GM19397 (cell line): ENCODE results near the gene PRIMPOL.

Experiments
- ATAC-seq: cut with Tn5 transposase; IDR thresholded peaks from one replicate; pipeline ENCODE4 v1.9.1; 2021; ENCODE audit warnings: mild to moderate bottlenecking, moderate library complexity; ENCODE audit not compliant: unreplicated experiment

Gene PRIMPOL

GRCh38 chr4:184664445-184665210 lies 15.1 kb downstream of the PRIMPOL start:
- no peak for ATAC-seq

DNA sequence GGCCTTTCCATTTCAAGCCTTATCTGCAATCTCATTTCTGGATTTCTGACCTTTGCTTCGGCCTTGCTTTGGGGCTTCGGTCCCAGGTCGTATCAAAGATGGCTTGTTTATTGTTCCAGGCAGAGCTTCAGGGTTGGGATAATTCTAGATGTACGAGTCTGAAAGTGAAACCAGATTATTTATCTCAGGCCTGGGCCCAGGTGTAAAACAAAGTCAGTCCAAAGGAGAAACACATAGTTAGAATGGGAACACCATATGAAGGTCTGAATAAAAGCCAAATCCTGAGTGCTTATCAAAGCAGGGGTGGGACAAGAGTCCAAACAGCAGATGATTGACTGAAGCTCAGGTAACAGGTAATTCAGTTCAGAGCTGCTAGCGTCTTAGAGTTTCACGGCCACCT lies 17.1 kb downstream of the PRIMPOL start:
- no peak for ATAC-seq

DNA sequence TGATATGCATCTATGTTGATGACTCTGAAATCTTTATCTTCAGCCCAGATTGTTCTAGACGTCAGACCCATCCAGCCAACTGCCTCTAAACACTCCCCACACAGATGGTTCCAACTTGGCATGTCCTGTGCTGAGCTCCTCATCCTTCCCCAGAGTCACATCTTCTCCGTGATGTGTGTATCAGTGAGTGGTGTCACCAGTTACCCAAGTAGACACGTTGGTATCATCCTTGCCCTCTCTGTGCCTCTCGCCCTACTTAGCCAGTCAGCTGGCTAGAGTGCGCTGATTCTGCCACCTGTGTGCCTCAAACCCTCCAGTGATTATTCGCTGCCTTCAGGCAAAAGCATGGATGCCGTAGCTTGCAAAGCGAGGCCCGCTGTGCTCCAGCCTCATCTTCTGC lies 18.6 kb downstream of the PRIMPOL start:
- no peak for ATAC-seq

GRCh38 chr4:184668511-184669114 lies 19.1 kb downstream of the PRIMPOL start:
- ATAC-seq: no peak

- ATAC-seq: no peak
Measured at GRCh38 chr4:184669251-184669650, 19.7 kb downstream of the PRIMPOL start.

- ATAC-seq: no peak
Measured at GRCh38 chr4:184671101-184671500, 21.6 kb downstream of the PRIMPOL start.

DNA sequence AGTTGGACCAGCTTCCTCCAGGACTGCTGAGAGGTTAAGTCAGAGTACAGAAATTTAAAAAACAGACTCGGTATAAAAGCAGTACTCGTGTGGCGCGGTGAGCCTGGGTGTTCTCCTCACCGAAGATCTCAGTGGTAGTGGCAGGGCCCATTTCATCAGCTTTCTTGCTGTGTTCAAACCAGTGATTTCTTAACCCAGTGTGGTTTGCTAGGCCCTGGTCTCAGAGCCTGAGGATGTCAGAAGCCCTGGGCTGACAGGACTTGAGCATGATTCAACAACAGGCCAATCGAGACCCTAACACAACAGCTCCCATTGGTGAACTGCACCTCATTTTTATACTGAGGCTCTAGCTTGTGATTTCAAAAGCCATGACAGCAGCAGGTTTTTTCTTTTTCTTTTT lies 23.2 kb downstream of the PRIMPOL start:
- ATAC-seq: no peak

DNA sequence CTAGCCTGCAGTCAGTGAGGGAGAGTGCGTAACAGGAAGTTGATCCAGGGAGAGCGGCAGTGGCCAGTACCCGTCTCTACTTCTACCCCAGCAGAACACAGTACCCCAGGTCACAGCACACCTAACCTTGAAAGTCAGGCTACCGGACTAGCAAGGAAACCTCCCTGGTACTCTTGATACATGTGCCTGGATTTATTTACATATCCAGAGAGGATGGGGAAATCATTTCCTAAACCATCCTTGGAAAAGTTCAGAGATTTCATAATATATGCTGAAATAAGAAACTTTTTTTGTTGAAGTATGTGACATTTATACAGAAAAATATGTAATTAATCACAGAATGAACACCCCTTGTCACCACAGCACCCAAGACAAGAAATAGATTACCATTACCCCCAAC lies 24.5 kb downstream of the PRIMPOL start:
- no peak for ATAC-seq

GRCh38 chr4:184675018-184675417 lies 25.5 kb downstream of the PRIMPOL start:
- ATAC-seq: no peak

- no peak for ATAC-seq
Measured at GRCh38 chr4:184675821-184676492, 26.4 kb downstream of the PRIMPOL start.

DNA sequence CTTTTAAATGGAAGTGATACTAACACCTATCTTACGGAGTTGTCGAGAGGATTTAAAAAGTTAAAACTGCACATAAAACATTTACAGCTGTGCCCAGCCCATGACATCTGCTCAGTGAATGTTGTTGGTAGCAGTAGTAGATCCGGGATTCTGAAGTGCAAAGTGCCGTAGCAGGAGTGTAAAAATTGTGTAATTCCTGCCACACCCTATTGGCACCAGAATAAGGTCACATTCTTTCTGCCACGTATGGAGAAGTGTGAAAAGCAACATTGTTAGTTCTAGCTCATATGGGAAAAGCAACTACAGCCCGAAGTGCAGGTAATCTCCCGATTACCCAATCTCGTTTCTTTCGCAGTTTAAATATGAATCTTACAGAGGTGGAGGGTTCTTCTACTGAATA lies 31.2 kb downstream of the PRIMPOL start:
- no peak for ATAC-seq

DNA sequence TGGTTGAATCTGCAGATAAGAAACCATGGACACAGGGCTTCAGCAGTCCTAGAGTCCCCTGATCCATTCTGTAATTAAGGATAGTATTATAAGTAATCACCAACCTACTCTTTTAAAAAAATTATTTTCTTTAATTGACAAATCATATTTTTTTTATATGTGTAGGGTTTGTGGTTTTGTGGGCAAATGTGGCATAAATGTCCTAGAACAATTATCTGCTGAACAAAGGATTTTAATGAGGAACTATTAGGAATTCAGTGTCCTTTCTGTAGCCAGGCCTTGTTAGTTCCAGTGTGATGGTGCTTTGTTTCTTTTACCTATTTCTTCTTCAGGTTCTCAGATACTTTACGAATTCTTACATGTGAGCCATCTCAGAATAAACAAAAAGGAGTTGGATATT lies 32.4 kb downstream of the PRIMPOL start:
- no peak for ATAC-seq

GRCh38 chr4:184684491-184685189 lies 35.1 kb downstream of the PRIMPOL start:
- no peak for ATAC-seq

DNA sequence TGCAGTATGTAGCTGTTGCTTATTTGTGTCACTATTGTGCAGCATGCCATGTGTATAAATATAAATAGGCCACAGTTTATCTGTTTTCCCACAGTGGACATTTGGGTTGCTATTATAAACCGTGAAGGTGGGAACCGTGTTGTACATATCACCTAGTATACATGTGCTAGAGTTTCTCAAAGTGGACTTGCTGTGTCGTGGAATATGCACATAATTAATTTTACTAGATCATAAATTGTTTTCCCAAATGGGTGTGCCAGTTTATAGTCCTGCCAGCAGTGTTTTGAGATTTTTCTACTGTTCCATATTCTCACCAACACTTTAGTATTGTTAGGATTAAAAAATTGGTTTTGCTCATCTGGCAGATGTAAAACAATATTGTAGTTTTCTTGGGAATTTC lies 38.5 kb downstream of the PRIMPOL start:
- no peak for ATAC-seq

- ATAC-seq: no peak
Measured at GRCh38 chr4:184688447-184688846, 38.9 kb downstream of the PRIMPOL start.

DNA sequence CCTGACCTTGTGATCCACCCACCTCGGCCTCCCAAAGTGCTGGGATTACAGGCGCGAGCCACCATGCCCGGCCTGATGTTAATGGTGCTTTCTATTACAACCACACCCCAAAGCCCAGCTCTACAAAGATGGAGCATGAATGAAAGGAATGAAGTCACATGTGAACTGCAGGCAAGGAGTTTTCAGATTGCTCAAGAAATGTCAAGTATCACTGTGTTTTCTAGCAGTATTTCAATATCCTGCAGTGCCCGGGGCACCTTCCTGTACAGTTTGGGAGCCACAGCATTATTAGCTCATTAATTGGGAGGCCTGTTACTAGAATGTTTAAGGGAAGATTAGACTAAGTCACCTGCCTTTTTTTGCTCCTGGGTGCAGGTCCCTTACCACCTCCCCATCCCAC lies 40.1 kb downstream of the PRIMPOL start:
- ATAC-seq: no peak

- ATAC-seq: no peak
Measured at GRCh38 chr4:184693056-184693455, 43.5 kb downstream of the PRIMPOL start.

DNA sequence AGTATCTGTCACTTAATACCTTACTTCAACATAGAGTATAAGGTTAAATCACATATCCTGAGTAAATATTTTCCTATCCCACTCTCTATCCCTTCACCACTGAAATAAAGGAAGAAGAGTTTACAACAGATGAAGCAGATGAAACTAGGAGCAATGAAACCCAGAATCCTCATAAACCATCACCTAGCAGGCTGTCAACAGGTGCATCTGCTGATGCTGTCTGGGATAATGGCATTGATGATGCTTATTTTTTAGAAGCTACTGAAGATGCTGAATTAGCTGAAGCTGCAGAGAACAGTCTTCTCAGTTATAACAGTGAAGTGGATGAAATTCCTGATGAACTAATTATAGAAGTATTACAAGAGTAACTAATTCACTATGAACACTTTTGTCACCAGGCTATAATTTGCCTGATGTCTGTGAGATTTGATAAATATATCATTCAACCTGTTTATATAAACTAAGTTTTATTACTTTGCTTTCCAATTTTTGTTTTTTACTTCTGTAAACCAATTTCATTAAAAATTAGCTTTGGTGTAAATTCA lies 44.9 kb downstream of the PRIMPOL start:
- no peak for ATAC-seq

- ATAC-seq: no peak
Measured at GRCh38 chr4:184695178-184695896, 45.8 kb downstream of the PRIMPOL start.

DNA sequence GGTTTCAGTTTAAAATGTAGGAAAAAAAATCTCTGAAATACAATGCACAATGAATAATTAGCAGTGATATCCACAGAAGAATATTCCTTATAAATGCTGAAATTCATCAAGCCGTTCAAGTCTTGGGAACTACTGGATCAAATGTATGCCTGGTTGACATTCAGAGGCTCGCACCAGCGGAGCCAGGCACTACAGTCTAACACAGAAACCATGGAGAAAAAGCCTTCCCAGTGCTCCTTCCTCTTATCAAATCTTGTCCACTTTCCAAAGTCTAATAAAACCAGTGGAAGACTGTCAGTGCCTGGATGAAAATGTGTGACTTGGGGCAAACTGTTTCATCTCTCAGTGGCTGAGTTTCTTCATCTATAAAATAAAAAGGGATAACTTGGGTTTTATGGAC lies 48.4 kb downstream of the PRIMPOL start:
- no peak for ATAC-seq

GRCh38 chr4:184699941-184700340 lies 50.4 kb downstream of the PRIMPOL start:
- no peak for ATAC-seq
